K562 (cell line): ENCODE results near the gene UBR3. TPM values are rescaled to one million over a fixed set of nuclear protein-coding genes. Genes with fewer than 3 reads are reported as not detected.

ENCODE experiments used
- BMI1 ChIP-seq: fragments of 150-350 bp; IDR thresholded peaks from 2 replicates; pipeline ENCODE4 v1.6.1; 2014; ENCODE audit warnings: low read length
- CLOCK ChIP-seq: fragments of 250-450 bp; sonication (Bioruptor Pico); IDR thresholded peaks from 2 replicates; pipeline ENCODE4 v1.4.0; 2020; ENCODE audit warnings: mild to moderate bottlenecking, moderate library complexity, borderline replicate concordance
- EGR1 ChIP-seq: fragments of 450-650 bp; conservative IDR thresholded peaks from 2 replicates; pipeline ENCODE4 v1.6.1; 2017; ENCODE audit warnings: mild to moderate bottlenecking
- ETS1 ChIP-seq: conservative IDR thresholded peaks from 2 replicates; pipeline ENCODE4 v1.6.1; 2011; ENCODE audit warnings: low read depth, mild to moderate bottlenecking, low read length; ENCODE audit not compliant: control insufficient read depth
- HDAC6 ChIP-seq: IDR thresholded peaks from 2 replicates; pipeline ENCODE4 v1.6.1; 2012; ENCODE audit warnings: low read depth, mild to moderate bottlenecking, control low read depth, inconsistent platforms, low read length, moderate library complexity
- LARP7 ChIP-seq: fragments of 450-650 bp; IDR thresholded peaks from 2 replicates; pipeline ENCODE4 v1.6.1; 2016
- MYNN ChIP-seq, 2 experiments: sonication (generic); formaldehyde crosslinking in 1 of 2; IDR thresholded peaks; 2 replicates each; pipeline versions ENCODE4 v1.5.0 to v1.6.1; 2016 to 2020; ENCODE audit warnings: antibody characterized with exemption in 1 of 2, missing genetic modification reagents in 1 of 2
- PHB ChIP-seq: fragments of 250-450 bp; sonication (Bioruptor Pico); IDR thresholded peaks from 2 replicates; pipeline ENCODE4 v1.5.0; 2021
- POLR3G ChIP-seq: IDR thresholded peaks from 2 replicates; pipeline ENCODE4 v1.6.1; 2011; ENCODE audit not compliant: insufficient read length, insufficient replicate concordance; ENCODE audit errors: extremely low read depth
- SREBF2 ChIP-seq: sonication (generic); formaldehyde crosslinking; IDR thresholded peaks from 2 replicates; pipeline ENCODE4 v1.4.0; 2020; ENCODE audit warnings: mild to moderate bottlenecking, missing genetic modification reagents
- TAF1 ChIP-seq: IDR thresholded peaks from 2 replicates; pipeline ENCODE4 v1.6.1; 2011; ENCODE audit warnings: mild to moderate bottlenecking, low read length, moderate library complexity; ENCODE audit not compliant: insufficient read depth, control insufficient read depth, severe bottlenecking; ENCODE audit errors: extremely low read depth
- THRAP3 ChIP-seq: fragments of 450-650 bp; IDR thresholded peaks from 2 replicates; pipeline ENCODE4 v1.6.1; 2016; ENCODE audit warnings: mild to moderate bottlenecking, inconsistent platforms, borderline replicate concordance
- XRCC3 ChIP-seq: fragments of 450-650 bp; IDR thresholded peaks from 2 replicates; pipeline ENCODE4 v1.6.1; 2017; ENCODE audit warnings: mild to moderate bottlenecking, moderate library complexity
- ZNF668 ChIP-seq: fragments of 250-450 bp; sonication (Bioruptor Pico); IDR thresholded peaks from 2 replicates; pipeline ENCODE4 v1.8.0; 2022; ENCODE audit warnings: mild to moderate bottlenecking, inconsistent platforms
- ZNF780A ChIP-seq: fragments of 250-450 bp; sonication (Bioruptor Pico); IDR thresholded peaks from 2 replicates; pipeline ENCODE4 v1.5.0; 2021; ENCODE audit warnings: mild to moderate bottlenecking
- ZZZ3 ChIP-seq: fragments of 450-650 bp; IDR thresholded peaks from 2 replicates; pipeline ENCODE4 v1.6.1; 2016; ENCODE audit warnings: antibody characterized with exemption, mild to moderate bottlenecking, moderate library complexity
- polyA plus RNA-seq, 8 experiments: library from polyadenylated mRNA; depleted of rRNA in 4 of 8; stranded (reverse) in 5 of 8; unstranded in 3 of 8; fragments of >200 nt; fragmentation: Nextera tagmentation in 2 of 8; fragmentation: Illumina TruSeq in 1 of 8; extraction: Ambion mirVana in 2 of 8; extraction: Trizol in 1 of 8; gene quantifications; 2 replicates each; pipeline versions ENCODE4 v1.2.1 to v1.2.3, GENCODE V29; 2011 to 2014; ENCODE audit warnings: inconsistent platforms in 1 of 8, missing spikeins in 1 of 8
- total RNA-seq, 7 experiments: library from RNA; depleted of rRNA in 6 of 7; stranded (reverse); fragments of >200 nt in 6 of 7; fragmentation: Illumina TruSeq in 2 of 7; extraction: Trizol in 2 of 7; gene quantifications; 2 replicates each; pipeline versions ENCODE4 v1.2.1 to v1.2.3, GENCODE V29; 2011 to 2021; ENCODE audit warnings: low replicate concordance in 1 of 7
- TF ChIP-seq, protein P1 (sequence below): fragments of 450-650 bp; formaldehyde crosslinking; IDR thresholded peaks from 2 replicates; pipeline ENCODE4 v1.4.0; 2020; ENCODE audit warnings: mild to moderate bottlenecking, moderate library complexity

Gene UBR3
- total and polyA plus RNA-seq, 9 of the 15 experiments (the other 6 are each of a cell fraction or from before 2014, with no cell fraction given) = 14.4 to 63.5 (median 40.4) TPM

GRCh38 chr2:169824373-169825333, 2.6 kb upstream of the UBR3 start, which contains the start of gene METTL5 (continued):
- TF ChIP-seq, protein P1, sequence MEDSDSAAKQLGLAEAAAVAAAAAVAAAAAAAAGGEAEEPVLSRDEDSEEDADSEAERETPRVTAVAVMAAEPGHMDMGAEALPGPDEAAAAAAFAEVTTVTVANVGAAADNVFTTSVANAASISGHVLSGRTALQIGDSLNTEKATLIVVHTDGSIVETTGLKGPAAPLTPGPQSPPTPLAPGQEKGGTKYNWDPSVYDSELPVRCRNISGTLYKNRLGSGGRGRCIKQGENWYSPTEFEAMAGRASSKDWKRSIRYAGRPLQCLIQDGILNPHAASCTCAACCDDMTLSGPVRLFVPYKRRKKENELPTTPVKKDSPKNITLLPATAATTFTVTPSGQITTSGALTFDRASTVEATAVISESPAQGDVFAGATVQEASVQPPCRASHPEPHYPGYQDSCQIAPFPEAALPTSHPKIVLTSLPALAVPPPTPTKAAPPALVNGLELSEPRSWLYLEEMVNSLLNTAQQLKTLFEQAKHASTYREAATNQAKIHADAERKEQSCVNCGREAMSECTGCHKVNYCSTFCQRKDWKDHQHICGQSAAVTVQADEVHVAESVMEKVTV (CRISPR knock-in tag) = peak; percentile 99
- TF ChIP-seq ZZZ3 (no peak), ZNF668 (CRISPR knock-in tag) (no peak; the same call in 1 of the 2 replicates), ZNF780A (CRISPR knock-in tag) (no peak), XRCC3 (no peak), HDAC6 (no peak), CLOCK (no peak), THRAP3 (peak; percentile 35; the same call in 1 of the 2 replicates), POLR3G (no peak), ETS1 (peak; percentile 84; the same call in 1 of the 2 replicates), SREBF2 (CRISPR knock-in tag) (no peak), PHB (CRISPR knock-in tag) (no peak; the same call in 1 of the 2 replicates), TAF1 (peak; percentile 86), MYNN (IDR thresholded peaks at IDR 0.05) (no peak), MYNN (CRISPR knock-in tag; IDR thresholded peaks at IDR 0.05) (no peak), LARP7 (no peak), EGR1 (peak; percentile 41; the same call in 1 of the 2 replicates), BMI1 (no peak)
